A549 treated with Hydrocortisone at 1 μM for 4 hours (cell line): ENCODE data around the gene AGR3. TPM values are rescaled to one million over a fixed set of nuclear protein-coding genes. Genes with fewer than 3 reads are reported as not detected.

ENCODE experiments used
- total RNA-seq: library from RNA; stranded (reverse); fragments of 200-300 nt; extraction: Qiagen RNA extraction; gene quantifications from 5 replicates; pipeline ENCODE4 v1.2.3, GENCODE V29; 2022

The AGR3 gene
- total RNA-seq = not detected in 5 replicates

DNA sequence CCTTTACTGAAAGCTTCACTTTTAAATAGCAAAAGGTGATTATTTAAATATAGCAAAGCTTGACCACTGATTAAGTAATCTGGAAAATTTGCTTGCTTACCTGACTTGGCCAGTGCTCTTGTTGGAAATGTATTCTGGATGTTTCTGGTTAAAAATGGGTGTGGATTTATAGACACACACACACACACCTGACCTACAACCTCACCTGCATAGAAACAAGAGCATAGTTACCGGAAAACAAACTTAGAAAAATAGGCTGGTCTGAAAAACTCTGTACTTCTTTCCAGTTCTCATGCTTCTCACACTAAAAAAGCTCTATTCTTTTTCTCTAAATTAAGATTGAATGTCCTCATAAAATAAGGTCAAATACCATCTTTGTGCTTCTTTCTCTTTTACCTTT, at the start of gene AGR3:
TSS of gene AGR3 (minus strand) at position 140 of the 400 bp plus-strand sequence. CDS start 3,365 bp downstream, outside the sequence.

Other genes with a start within 250 kb of the AGR3 start
- 13.1 to 16.2 TPM (median 13.8 TPM) in 5 replicates for gene ANKMY2, start 236.2 kb downstream of the AGR3 start, total RNA-seq
- gene BZW2, start 235.8 kb downstream of the AGR3 start, total RNA-seq = 94.0 to 109 TPM (median 96.3 TPM) in 5 replicates
- gene TSPAN13, start 128.2 kb downstream of the AGR3 start, total RNA-seq = 15.6 to 19.3 TPM (median 16.3 TPM) in 5 replicates
- 97.1 to 153 TPM (median 143 TPM) in 5 replicates for gene AGR2, start 77.0 kb downstream of the AGR3 start, total RNA-seq